Stimulated activated CD8-positive, alpha-beta memory T cell treated with anti-CD3 and anti-CD28 coated beads, Interleukin-2, amount 100 ng/mL, for 1 hour (primary cell): Measurements from ENCODE around the gene LRRC8D.
"Not testable (repeated sequence)": the region's sequence is repeated elsewhere in the genome, so short reads cannot be mapped to it uniquely, and the experiment has no call there.

ENCODE experiments used
- DNase-seq, 2 donors: peaks; one replicate each; pipeline ENCODE4 v3.0.0-alpha.2; 2020; ENCODE audit warnings: low read depth in 2 of 2

The LRRC8D gene

GRCh38 chr1:89820422-89821321 lies at the start of gene LRRC8D:
TSS of gene LRRC8D (plus strand) at chr1:89821032. CDS start at chr1:89933069, 112,037 bp downstream.
- peak; percentile 21 to 31 for DNase-seq

GRCh38 chr1:89771991-89772560 lies 48.8 kb upstream of the LRRC8D start:
- DNase-seq = no peak

- not testable (repeated sequence) for DNase-seq
Measured at GRCh38 chr1:89776104-89776503, 44.7 kb upstream of the LRRC8D start.

- DNase-seq = not testable (repeated sequence)
Measured at GRCh38 chr1:89777271-89777670, 43.6 kb upstream of the LRRC8D start.

- no peak for DNase-seq
Measured at GRCh38 chr1:89779151-89779940, 41.5 kb upstream of the LRRC8D start.

GRCh38 chr1:89780721-89781120 lies 40.1 kb upstream of the LRRC8D start:
- DNase-seq = no peak

GRCh38 chr1:89781494-89782126 lies 39.2 kb upstream of the LRRC8D start:
- DNase-seq = peak in 1 of 2 donors; percentile 51

GRCh38 chr1:89786628-89787214 lies 34.1 kb upstream of the LRRC8D start:
- DNase-seq = no peak

- DNase-seq = no peak
Measured at GRCh38 chr1:89790592-89790991, 30.2 kb upstream of the LRRC8D start.

GRCh38 chr1:89791064-89791726 lies 29.6 kb upstream of the LRRC8D start:
- DNase-seq = no peak

GRCh38 chr1:89794406-89794805 lies 26.4 kb upstream of the LRRC8D start:
- no peak for DNase-seq

- DNase-seq = not testable (repeated sequence)
Measured at GRCh38 chr1:89795571-89795970, 25.3 kb upstream of the LRRC8D start.

- DNase-seq = not testable (repeated sequence)
Measured at GRCh38 chr1:89797876-89798275, 23.0 kb upstream of the LRRC8D start.

- DNase-seq = no peak
Measured at GRCh38 chr1:89799495-89799894, 21.3 kb upstream of the LRRC8D start.

- no peak for DNase-seq
Measured at GRCh38 chr1:89800022-89800655, 20.7 kb upstream of the LRRC8D start.

- no peak for DNase-seq
Measured at GRCh38 chr1:89800718-89801117, 20.1 kb upstream of the LRRC8D start.

GRCh38 chr1:89802051-89802450 lies 18.8 kb upstream of the LRRC8D start:
- DNase-seq = no peak

GRCh38 chr1:89802841-89803240 lies 18.0 kb upstream of the LRRC8D start:
- DNase-seq = no peak

- peak; percentile 70 to 72 for DNase-seq
Measured at GRCh38 chr1:89804642-89805237, 16.1 kb upstream of the LRRC8D start.

- DNase-seq = no peak
Measured at GRCh38 chr1:89806616-89807015, 14.2 kb upstream of the LRRC8D start.
